GM04504 (cell line): Measurements from ENCODE around the gene RBM23.
A peak's percentile ranks its signal among the peaks of the same experiment; 100 is the strongest.
"Not testable (repeated sequence)": the region's sequence is repeated elsewhere in the genome, so short reads cannot be mapped to it uniquely, and the experiment has no call there.

Experiments
- DNase-seq: peaks from one replicate; pipeline ENCODE4 v3.0.0-alpha.2; 2012; ENCODE audit warnings: low read depth

RBM23 gene

DNA sequence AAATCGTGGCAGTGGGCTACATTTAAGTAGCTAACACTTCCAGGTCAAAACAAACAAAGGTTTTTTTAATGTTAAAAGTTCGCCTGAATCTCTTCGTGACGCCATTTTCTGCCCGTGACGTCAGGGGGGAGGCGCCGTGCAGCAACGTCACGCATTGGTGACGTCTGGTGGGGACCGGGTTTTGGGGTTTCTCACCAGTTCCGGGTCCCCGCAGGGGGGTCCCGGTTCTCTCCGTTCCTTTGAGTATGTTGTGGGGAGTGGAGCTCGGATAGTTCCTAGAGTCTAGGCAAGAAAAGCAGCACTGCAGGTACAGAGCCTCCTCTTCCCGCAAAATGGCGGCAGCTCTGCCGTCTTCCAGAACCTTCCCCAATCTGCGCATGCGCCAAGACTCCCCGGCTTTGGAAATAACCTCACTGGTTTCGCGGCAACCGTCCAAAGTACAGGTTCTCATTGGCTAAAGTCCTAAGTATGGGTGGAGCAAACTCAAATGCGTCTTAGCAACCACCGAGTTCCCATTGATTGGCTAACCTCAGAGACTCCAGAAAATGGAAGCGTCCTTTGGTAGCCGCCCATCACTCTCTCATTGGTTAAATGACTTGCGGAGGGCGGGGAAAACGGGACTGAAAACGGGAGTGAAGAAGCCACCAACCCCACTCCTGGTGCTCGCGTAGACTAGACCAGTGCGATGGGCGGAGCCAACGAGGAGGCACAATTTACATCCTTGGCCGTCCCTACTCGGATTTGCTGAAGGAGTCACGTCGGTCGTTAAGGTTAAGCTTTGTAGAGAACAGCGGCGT lies at the start of gene RBM23:
Gene RBM23 (minus strand): TSS at position 346 of the 797 bp plus-strand sequence.
- DNase-seq, result peak; percentile 100

DNA sequence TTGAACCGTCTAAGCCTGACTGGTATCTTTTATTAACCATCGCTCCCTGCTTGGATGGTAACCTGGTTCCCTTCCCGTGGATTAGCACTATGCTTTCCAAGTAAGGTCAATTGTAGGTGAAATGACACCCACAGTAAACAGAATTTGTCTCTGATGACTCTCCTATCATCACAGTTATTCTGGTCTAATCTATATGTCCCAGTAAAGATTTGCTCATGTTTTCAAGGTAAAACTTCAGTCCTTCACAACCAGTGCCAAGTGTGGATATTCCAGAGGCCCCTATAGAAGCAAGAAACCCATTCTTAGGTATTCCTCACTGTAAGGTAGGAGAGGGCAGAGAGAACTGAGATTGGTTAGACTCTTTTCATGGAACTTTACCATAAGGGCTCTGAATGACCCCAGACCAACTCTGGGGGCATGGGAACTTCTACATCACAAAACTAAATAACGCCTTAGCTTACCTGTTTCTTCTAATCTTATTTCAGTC lies 47.9 kb upstream of the RBM23 start:
- no peak for DNase-seq

DNA sequence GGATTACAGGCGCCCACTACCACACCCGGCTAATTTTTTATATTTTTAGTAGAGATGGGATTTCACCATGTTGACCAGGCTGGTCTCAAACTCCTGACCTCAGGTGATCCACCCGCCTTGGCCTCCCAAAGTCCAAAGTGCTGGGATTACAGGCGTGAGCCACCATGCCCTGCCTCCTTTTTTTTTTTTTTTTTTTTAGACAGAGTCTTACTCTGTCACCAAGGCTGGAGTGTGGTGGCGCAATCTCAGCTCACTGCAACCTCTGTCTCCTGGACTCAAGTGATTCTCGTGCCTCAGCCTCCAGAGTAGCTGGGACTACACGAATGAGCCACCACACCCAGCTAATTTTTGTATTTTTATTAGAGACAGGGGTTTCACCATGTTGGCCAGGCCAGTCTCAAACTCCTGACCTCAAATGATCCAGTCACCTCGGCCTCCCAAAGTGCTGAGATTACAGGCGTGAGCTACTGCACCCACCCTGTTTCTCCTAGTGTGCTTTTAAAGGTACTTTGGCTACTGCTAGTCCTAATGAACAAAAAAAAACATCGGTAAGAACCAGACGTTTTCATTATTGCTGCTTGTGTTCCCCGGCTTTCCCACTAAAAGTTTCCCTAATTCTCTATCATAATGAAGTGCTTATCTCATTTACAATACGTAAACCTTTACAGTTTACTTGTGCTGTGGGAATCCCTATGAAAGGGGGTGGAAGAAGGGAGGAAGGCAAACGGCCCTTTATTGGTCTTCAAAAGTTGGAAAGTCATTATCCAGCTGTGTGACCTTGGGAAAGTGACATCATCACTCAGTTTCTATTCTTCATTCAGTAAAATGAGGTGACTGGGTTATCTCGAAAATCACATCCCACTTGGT lies 47.2 kb upstream of the RBM23 start:
- DNase-seq, result not testable (repeated sequence)

- no peak for DNase-seq
Observed at GRCh38 chr14:22962061-22962676, 43.2 kb upstream of the RBM23 start.

DNA sequence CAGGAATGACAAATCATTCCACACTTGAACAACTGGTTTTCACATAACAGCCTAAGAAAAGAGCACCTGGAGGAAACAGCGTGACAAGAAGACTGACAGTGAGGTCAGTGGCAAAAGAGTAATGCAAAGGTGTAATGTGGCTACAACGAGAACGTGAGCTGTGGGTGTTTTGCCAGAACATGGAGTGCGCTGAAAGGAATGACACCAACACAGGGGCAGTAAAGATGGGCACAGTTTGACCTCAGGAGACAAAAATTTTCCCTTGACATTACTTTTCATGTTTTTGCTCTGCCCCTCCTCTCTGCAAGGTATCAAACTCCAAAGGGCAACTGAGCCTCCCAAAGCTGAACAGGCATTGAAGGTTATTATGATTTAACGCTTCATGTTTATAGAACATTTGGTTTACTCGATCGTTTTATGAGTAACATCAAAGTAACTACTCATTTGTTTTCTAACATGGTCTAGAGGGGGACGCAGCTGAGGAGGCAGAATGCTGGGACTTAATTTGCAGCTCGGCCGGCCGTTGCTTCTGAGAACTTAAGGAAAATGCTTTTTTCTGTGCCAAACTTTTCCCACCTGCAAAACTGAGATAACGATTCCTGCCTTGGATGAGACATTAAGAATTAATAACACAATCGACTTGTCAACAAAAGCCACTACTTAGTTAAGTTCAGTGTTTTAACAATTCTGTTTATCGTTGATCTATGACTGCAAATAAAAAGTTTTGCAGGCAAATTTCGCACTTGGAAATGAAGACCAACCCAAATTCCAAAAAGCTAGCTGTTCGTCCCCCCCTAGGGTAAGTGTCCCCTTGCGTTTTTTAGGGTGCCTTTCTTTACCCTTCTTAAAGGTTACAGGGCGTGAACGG lies 37.0 kb upstream of the RBM23 start:
- DNase-seq, result no peak

DNA sequence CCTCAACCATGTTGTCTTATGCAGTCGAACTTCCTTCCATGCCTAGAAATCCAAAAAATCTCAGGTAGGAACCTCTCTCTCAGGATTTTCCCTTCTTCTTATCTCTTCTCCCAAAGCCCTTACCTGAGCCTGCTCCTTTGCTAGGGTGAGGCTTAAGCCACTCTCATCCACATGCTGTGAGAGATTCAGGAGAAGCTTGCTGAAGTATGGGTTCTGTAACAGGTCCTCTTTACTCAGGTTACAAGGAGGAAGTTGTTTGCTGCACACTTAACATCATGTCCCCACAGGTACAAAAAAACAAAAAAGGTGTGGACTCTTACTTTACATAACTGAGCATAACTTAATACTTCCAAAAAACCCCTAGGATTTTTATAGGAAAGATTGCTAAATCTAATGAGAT lies 33.5 kb upstream of the RBM23 start:
- DNase-seq, result no peak

- DNase-seq, result not testable (repeated sequence)
Observed at GRCh38 chr14:22951795-22952194, 32.8 kb upstream of the RBM23 start.

- DNase-seq, result no peak
Observed at GRCh38 chr14:22945642-22946041, 26.7 kb upstream of the RBM23 start.

DNA sequence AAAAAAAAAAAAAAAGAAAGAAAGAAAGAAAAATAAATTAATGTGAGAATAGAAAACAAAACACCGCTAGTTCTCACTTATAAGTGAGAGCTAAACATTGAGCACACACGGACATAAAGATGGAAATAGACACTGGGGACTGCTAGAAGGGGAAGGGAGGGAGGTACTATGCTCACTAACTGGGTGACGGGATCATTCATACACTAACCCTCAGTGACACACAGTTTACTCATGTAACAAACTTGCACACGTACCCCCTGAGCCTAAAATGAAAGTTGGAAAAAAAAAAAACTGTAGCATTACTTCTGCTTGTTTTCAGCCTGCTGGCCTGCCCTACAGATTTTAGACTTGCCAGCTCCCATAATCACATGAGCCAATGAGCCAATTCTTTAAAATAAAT lies 20.7 kb upstream of the RBM23 start:
- no peak for DNase-seq

DNA sequence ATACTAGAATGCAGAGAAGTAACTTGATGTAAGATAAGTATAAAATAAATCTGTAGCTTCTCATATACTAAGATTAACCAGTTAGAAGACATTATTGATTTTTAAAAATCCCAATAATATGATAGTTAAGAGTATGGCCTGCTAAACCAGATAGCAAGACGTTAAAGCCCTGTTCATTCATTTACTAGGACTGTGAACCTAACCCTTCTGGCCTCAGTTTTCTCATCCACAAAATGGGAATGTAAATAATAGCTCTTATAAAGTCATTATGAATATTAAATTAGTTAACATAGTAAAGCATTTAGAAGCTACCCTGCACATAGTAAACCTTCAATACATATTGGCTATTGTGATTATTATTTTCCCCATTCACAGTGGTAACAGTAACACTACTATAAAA lies 16.2 kb upstream of the RBM23 start:
- DNase-seq, result no peak

DNA sequence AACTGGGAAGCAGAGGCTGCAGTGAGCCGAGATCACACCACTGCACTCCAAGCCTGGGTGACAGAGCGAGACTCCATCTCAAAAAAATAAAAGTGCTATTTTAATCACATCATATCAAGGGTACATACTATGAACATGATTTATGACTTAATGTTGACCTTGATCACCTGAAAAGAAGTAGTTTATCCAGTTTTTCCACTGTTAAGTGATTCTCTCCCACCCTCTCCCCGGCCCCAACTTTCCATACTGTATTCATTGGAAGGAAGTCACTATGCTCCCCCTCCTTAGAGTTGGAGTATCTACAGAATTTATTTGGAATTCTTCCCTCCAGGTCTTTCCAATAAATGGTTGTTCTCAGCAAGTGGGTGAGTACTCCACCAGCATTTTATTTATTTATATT lies 13.2 kb upstream of the RBM23 start:
- no peak for DNase-seq

GRCh38 chr14:22929961-22930364 lies 11.0 kb upstream of the RBM23 start:
- DNase-seq, result no peak

DNA sequence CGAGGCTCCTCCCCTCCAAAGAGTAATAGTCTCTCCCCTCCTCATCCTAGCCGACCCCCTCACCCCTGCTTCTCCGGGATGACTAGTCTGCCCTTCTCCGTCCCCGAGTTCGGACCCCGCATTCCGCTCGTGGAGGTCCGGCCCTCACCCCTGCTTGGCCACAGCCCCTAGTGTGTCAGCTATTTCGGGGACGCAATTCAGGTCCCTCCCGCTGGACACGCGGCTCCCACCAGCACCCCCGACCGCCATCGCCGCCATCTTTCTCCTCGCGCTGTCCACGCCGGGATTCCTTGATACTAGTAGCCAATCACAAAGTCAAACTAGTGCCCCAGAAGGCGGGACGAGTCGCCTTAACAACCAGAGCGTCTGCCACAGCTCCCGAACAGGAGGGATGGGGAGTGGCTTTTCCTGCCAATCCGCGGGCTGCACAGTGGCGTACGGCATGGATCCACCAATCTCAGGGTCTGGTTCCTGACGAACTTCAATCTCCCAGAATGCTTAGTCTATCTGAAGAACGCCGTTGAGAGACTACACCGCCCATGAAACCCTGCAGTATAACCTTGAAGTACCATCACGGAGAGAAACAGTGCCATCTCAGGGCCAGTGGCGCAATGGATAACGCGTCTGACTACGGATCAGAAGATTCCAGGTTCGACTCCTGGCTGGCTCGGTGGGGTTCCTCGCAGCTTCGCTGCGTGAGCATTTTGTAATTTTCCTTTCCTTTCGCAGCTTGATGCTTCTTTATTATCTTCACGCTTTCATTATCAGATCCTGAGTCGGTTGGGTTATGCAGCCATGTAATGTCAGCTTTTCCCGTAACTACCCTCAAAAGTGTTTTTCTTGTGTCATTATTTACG lies 10.4 kb upstream of the RBM23 start, which contains the start of gene PRMT5:
Gene PRMT5 (minus strand): TSS at position 273 of the 857 bp plus-strand sequence. CDS start 15 bp downstream, at position 258.
- peak; percentile 100 for DNase-seq

GRCh38 chr14:22928237-22929103 lies 9.5 kb upstream of the RBM23 start:
- no peak for DNase-seq

- DNase-seq, result no peak
Observed at GRCh38 chr14:22926316-22926715, 7.4 kb upstream of the RBM23 start.

GRCh38 chr14:22925513-22925912 lies 6.6 kb upstream of the RBM23 start:
- DNase-seq, result no peak

DNA sequence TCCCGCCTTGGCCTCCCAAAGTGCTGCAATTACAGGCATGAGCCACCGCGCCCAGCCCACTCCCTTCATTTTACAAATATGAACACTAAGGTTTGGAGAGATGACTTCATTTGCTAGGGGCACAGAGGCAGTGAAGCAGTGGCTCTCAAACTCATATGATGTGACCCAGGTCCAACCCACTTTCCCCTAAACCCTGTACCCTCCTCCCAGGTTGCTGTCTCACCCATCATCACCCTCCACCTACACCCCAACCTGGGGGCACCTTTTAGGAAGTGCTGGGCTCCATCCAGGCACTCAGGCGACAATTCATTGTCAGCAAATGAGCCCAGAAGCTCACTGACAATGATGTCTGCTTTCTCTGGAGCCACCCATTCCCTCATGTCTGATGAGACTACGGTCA lies 4.8 kb upstream of the RBM23 start:
- no peak for DNase-seq

GRCh38 chr14:22922294-22922693 lies 3.3 kb upstream of the RBM23 start:
- DNase-seq, result no peak

GRCh38 chr14:22920697-22921096 lies 1.7 kb upstream of the RBM23 start:
- DNase-seq, result no peak

DNA sequence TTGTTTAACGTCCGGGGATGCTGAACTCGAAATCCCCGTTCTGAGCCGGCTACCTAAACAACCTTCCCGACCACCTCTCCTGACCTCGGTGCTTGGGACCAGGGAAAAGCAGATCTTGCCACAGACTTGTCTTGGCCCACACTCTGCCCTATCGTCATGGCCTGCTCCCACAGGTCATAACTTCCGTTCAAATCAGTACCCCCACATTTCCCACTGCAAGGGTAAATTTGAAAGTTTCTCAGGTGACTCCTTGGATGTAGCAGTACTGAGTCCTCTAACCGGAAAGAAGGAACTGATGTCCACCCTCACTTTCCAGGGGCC lies 612 bp upstream of the RBM23 start:
- DNase-seq, result no peak
